Retinal pigment epithelial cell (primary cell): ENCODE results near the gene FBXL22.

Experiments used
- DNase-seq: peaks from one replicate; pipeline ENCODE4 v3.0.0-alpha.2; 2010; ENCODE audit warnings: low read depth
- H3K4me3 ChIP-seq: 2 replicates; pipeline ENCODE4 v1.5.1; 2011; ENCODE audit warnings: mild to moderate bottlenecking, low read length, control low read depth, moderate library complexity
- CTCF ChIP-seq: conservative IDR thresholded peaks from 2 replicates; pipeline ENCODE4 v1.5.1; 2011; ENCODE audit warnings: low read depth, low read length, control low read depth, inconsistent platforms

FBXL22 gene

GRCh38 chr15:63626955-63627354, 29.8 kb downstream of the FBXL22 start:
- no peak overlapping the region for H3K4me3 ChIP-seq
- DNase-seq, result no peak
- TF ChIP-seq CTCF, result no peak

DNA sequence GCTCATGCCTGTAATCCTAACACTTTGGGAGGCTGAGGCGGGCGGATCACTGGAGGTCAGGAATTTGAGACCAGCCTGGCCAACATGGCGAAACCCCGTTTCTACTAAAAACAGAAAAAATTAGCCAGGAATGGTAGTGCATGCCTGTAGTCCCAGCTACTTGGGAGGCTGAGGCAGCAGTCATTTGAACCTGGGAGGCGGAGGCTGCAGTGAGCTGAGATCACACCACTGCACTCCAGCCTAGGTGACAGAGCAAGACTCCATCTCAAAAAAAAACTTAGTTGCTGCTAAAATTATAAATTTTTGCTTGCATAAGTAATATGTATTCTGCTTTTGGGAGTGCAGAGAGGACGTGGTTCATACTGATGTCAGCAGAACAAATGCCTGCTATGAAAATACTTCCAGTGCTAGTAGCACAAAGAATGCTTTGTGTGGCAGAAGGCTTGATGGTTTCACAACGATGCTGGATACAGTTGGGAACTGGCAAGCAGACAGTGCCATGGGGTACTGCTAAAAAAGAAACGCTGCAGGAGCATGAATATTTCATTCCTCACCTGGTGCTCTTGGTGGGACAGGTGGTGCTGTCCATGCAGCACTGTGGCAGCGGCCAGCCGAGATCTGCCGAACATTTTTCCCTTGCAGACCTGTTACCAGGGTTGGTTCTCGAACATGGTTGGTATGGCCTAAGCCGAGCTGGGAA, 31.1 kb downstream of the FBXL22 start:
- no peak for DNase-seq
- TF ChIP-seq CTCF, result no peak
- no peak overlapping the region for H3K4me3 ChIP-seq

- no peak for DNase-seq
- H3K4me3 ChIP-seq, result no peak overlapping the region
- TF ChIP-seq CTCF, result no peak
Measured at GRCh38 chr15:63630036-63630751, 33.0 kb downstream of the FBXL22 start.

DNA sequence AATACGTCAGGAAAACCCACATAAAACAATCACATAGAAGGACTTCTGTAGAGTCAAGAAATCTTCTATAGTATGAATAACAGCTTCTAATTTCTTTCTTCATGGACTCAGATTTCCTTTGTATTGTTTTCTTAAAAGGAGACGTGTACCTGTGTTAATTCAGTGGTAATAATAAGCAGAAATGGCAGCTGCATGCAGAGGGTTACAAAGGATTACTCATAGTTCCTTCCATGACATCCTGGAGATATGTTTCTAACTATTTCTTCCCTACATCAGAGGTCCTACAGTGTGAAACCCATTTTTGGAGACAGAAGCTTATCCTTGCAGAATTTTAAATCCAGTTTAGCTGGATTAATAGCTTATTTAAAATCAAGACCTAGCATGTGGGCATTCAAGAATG, 36.1 kb downstream of the FBXL22 start:
- no peak overlapping the region for H3K4me3 ChIP-seq
- TF ChIP-seq CTCF, result no peak
- DNase-seq, result no peak

GRCh38 chr15:63634154-63634553, 37.0 kb downstream of the FBXL22 start:
- no peak for TF ChIP-seq CTCF
- DNase-seq, result no peak
- H3K4me3 ChIP-seq, result no peak overlapping the region

GRCh38 chr15:63636518-63637061, 39.4 kb downstream of the FBXL22 start:
- H3K4me3 ChIP-seq, result no peak overlapping the region
- TF ChIP-seq CTCF, result no peak
- DNase-seq, result no peak

DNA sequence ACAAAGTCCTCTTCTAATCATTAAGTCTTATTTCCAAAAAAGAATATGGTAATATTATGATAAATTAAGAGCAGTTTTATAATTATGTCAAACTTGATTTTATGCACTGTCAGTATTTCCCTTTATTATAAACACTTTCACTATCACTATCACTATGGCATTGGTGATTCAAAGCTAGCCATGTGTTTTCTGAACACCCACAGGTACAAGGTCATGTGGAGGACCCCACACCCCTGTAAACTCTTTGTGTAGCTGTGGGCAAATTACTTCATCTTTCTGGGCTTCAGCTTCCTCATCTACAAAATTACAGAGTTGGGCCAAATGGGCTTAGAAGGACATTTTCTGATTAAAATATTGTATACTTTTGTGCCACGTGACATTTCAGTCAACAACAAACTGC, 41.7 kb downstream of the FBXL22 start:
- no peak overlapping the region for H3K4me3 ChIP-seq
- DNase-seq, result no peak
- TF ChIP-seq CTCF, result no peak
